Suppressor macrophage (primary cell): ENCODE results near the gene PPP3CA.

Experiments
- DNase-seq, 4 experiments: peaks; one replicate each; pipeline ENCODE4 v3.0.0-alpha.2; 2020 to 2022

PPP3CA gene

DNA sequence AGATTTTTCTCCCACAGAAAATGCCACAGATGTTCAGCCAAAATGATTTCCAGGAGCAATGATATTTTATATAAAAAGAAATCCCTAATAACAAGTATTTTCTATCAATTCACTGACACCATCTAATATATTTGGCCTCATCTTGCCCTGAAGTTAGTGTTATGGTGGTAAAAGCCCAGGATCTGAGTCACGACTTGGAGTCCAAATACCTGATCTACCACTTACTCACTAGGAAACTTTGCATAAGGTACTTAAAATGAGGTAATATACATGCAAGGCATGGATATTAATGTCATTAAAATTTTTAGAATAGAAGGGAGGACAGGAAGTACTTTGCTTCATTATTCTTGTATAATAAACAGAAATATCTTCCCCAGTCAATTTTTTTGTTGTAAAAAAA is 16.3 kb downstream of the PPP3CA start:
- DNase-seq = no peak

DNA sequence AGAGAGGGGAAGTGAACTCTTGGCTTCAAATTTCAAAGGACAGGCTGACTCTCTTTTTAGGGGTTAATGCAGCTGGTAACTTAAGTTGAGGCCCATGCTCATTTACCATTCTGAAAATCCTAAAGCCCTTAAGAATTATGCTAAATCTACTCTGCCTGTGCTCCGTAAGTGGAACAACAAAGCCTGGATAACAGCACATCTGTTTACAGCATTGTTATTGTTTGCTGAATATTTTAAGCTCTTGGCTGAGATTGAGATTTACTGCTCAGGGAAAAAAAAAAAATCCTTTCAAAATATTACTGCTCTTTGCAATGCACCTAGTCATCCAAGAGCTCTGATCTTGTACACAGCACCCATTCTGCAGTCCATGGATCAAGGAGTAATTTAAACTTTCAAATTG is 17.7 kb downstream of the PPP3CA start:
- no peak for DNase-seq

DNA sequence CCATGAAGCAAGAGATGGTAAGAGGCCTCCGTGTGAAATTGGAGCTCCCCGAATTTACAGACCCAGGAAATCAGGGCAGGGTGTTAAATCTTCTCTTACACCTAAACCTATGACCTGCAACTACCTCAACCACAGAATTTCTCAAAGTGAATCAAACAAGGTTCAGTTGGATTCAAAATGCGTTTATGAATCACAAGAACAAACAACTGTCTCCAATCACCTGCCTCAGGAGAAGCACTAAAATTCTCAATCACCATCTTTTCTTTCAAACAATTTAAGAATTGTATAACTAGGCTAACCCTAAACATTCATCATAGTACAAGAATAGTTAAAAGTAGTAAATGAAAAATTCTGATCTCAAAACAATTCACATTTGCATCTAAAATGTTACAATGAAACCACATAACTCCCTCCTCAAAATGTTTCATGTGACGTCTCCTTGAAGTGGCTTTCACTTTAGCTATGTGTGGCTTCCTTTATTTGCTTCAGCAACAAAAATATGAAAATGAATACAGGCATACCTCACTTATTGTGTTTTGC is 19.2 kb downstream of the PPP3CA start:
- peak in 1 of 4 experiments; percentile 9 for DNase-seq

DNA sequence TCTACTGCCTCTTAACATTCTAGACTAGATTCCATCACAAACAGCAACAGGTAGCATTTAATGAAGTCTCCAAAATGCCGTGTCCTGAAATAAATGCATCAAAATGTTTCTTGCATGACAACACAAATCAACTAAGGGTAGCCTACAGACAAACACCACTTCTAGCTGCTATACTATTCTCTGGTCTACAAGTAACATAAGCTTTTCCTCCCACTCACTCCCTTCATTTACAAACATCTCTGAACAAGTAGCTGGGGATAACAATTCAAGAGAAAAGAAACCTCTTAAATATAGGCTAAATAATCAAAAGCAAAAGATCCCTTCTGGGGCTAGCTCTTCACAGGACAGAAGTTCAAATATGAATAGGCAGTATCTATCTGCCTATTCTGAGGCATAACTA is 20.8 kb downstream of the PPP3CA start:
- no peak for DNase-seq

DNA sequence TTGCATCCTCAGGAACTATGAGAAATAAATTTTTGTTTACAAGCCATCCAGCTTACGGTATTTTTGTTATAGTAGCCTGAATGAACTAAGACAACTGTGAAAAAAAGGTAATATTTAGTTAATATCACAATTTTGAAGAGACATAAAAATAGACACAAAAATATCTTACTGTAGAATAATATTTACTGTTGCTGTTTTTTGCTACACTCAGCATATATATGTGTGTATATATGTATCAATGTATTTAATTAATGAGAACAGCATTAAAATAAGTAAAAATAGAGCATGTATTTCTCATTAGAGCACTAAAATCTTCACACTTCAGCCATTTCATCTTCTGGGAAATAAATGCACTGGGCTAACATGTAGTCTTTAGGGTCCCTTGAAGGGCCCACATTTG is 24.6 kb downstream of the PPP3CA start:
- DNase-seq = no peak

DNA sequence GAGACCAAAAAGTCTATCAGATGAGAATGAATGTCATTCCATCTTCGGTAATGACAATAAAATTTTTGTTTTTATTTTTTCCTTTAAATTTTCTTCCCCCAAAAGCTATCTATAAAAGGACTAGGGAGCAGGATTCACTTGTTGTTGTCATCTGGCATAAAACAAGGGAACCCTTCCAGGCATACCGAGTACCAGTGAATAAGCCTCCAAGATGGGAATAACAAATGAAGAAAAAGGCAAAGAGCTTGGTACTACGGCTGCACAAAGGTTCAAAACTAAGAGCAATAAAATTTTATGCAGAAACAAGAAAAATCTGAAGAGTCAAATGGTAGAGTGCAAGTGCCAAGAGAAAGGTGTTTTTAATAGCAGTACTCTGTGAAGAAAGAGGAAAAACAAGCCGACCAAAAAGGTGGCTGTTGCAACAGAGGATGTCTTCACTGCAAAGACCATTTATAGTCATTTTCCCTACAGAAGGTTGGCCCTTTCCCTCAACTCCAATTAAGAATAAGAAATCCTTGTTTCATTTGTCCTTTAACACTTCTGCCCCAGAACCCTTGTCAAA is 25.8 kb downstream of the PPP3CA start:
- peak in 3 of 4 experiments; percentile 4 to 13 (median 5) for DNase-seq

DNA sequence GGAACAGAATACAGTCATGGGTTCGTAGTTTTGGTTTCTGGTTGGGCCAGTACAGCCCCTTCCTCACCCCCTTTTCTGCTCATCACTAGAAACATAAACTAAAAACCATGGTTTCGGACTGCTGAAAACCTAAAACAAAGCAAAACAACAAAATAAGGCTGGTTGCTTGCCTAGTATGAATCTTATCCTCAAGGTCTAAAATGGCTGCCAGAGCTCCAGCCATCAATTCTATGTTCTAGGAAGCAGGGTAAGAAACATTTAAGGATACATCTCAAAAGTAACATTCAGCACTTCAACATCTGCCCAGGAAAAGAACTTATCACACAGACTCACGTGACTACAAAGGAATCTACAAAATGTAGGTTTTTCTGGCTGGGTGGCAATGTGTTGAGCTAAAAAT is 31.5 kb downstream of the PPP3CA start:
- DNase-seq = no peak

DNA sequence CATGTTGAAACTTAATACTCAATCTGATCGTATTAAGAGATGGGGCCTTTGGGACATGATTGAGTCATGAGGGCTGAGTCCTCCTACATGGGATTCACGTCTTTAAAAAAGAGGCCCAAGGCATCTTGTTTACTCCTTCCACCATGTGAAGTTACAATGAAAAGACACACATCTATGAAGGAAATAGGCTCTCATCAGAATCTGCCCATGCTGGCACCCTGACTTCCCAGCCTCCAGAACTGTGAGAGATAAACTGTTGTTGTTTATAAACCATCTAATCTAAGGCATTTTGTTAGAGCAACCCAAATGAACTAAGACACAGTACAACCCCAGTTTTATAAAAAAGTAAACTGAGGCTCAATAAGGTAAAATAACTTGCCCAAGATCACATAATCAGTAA is 32.3 kb downstream of the PPP3CA start:
- no peak for DNase-seq

DNA sequence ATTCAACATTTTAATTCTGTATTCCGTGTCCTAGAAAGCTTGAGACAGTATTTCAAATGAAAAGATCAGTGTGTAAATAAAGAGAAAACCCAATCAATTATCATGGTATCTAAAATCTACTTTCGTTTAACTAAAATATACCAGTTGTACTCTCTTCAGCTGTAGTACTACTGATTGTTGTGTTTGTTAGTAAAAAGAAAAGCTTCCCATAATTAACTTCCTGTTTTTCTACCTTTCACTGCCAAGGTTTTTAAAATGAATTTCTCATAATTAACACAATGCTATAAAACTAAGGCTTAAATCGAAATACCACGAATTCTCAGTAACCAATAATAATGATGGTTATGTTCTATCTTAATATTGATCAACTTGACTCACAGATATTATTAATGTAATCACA is 37.4 kb downstream of the PPP3CA start:
- DNase-seq = peak in 2 of 4 experiments; percentile 13 to 17

DNA sequence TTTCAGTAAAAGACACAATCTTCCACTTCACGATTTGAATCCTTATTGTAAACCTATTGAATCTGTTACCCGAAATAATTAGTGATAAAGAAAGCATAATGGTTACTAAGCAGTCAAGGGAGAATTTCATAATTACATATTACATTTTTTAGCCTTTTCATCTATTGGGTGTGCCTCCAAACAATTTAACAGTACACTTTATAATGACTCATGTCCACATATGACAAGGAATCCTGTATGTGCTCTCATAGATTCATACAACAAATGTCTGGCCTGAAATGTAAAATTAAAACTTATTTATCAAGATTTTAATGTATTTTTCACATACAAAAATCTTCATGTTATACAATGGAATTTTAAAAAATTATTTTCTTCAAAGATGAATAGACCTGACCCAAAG is 39.4 kb downstream of the PPP3CA start:
- DNase-seq = no peak

DNA sequence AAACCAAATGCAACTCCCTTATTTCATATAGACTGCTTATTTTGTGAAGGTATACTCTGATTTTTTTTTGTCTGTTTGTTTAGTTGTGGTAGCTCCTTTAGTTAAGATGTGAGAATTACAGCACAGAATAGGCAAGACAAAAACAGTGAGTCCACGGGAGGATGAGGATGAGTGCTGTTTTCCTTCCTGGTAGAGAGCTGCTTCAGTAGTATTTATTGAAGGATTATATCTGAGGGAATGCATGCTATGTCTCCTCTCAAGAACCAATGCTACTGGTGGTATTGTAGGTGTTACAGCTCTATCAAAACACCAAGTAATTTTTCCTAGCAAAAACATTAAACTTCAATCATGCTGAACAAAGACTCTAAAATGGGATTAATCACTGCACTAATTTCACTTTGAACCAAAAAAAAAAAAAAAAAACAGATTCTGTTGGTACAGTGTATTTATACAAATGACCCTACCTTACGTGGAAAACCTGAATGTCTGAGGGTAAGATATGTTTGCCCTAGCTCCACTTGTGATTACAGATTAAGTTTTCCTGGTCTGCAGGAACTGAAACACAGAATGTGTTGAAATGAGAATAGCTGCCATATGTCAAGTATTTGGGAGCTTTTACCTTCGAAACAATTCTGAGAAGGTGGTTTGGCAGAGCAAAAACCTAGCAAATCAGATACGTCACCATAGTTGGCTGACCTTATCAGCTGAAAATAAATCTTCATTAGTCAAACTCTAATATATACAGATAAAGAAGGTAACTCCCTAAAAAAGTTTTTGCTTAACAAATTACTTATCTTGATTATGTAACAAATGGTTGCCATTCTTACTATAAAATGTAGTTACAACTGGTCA is 40.3 kb downstream of the PPP3CA start:
- DNase-seq = no peak

DNA sequence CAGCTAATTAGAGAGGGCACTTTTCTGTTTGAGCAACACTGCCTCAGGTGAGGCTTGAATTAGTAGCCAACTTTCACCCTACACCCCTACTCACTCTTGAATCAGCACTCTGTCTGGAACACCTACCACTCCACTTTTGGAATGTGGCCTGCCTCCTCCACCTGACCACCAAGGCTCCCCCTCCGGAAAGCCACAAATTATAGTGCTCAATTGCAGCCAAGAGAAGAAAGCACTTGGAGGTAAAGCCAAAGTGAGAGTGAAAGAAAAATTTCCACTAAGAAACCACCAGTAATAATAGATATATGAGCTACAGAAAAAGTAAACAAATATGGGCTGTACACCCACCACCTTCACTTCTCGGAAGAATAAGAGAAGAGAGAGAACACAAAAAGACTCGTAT is 41.1 kb downstream of the PPP3CA start:
- DNase-seq = no peak

DNA sequence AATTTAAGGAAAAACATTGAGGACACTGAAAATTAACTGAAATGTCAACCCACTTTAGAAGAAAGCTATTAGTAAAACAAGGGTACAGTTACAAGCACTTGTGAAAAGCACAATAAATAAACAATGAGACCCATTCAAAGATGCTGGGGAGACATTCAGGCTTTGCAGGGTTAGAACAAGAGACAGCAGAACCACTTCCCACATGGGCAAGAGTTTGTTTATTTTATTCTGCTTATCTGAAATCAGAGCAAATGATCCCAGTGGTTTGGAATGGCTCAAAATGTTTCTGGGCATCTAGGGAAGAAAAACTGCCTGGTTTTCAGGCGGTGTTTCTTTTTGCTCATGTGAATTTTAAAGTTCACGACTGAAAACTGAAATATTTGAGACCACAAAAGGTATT is 42.4 kb downstream of the PPP3CA start:
- DNase-seq = no peak

DNA sequence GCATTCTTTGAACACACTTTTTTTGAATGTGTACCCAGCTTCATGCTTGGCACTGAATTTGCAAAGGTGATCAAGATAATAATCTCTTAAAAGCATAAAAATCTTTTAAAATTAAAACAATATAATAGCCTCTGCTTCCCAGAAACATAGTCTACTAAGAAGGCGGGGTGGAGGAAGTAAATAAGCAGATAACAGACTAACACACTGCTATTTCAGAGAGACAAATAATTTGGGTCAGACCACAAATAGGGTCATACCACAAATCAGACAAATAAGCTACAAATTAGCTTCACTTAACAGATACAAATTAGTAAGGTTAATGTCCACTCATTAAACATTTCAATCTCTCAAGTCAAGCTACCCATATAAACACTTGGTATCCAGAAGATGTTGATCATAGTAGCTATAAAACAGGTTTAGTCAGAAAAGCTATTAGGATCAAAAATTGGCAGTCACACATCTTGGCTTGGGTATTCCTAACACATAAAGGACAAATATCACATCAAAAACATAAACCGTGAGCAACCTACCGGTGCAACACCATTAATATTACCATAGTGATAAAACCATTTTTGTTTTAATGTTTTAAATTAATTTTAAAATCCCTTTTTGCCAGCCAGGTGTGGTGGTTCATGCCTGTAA is 47.3 kb downstream of the PPP3CA start:
- DNase-seq = no peak

DNA sequence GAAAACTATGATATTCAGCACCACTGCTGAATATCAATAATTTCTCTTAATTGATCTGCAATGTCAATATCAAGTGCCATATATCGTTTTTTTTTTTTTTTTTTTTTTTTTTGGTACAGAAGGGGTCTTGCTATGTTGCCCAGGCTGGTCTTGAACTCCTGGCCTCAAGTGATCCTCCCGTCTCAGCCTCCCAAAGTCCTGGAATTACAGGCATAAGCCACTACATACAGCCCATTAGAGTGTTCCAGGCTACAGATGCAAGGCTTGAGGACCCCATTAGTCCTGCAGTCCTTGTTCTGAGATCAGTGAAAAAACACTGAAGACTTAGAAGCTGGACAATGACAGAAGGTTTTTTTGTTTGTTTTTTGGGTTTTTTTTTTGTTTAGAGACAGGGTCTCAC is 48.3 kb downstream of the PPP3CA start:
- DNase-seq = no peak

DNA sequence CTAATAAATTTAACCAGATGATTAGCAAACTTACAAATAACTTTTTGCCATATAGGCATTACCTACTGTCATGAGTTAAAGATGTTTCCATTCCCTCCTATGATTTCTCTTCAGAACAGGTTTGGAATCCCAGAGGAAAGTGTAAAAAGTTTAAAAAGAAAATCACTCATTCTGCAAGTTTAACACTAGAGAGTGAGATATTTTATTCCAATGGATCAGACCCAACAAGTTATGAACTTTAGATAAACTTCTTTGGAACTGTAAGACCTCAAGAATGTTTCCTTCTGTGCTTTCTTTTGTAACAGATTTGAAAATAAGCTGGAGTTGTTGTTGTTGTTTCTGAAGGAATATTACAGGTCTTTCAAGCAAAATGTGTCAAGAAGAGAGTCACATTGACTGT is 51.6 kb downstream of the PPP3CA start:
- no peak for DNase-seq

DNA sequence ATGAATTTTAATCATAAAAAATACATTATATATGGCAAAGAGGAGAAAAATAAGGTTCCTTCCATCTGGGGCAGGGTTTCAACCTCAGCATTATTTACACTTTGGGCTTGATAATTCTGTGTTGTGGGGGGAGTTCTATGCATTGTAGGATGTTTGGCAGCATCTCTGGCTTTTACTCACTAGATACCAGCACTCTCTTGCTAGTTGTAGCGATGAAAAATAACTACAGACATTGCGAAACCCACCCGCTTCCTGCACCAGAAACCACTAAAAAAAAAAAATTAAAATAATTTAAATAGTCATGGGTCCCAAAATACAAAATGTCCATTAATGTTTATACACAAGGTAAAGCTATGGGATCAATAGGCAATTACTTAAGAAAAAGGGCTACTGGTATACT is 52.7 kb downstream of the PPP3CA start:
- DNase-seq = no peak

DNA sequence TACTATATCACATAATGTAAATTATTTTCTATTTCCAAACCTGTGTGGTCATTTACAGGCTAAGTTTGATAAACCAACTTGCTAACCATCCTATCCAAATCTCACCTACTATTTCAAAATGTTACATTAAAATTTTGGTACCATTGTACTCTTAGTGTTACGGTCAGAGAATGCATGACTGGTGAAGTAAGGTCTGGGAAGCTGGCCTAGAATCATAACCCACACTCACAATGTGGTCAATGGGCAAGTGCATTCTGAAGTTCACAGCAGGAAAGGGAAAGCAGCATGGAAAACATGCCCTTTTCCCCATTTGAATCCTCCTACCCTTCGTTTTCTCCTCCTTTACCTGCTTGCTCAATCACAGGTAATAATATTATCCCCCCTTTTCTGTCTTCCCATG is 54.4 kb downstream of the PPP3CA start:
- DNase-seq = no peak

DNA sequence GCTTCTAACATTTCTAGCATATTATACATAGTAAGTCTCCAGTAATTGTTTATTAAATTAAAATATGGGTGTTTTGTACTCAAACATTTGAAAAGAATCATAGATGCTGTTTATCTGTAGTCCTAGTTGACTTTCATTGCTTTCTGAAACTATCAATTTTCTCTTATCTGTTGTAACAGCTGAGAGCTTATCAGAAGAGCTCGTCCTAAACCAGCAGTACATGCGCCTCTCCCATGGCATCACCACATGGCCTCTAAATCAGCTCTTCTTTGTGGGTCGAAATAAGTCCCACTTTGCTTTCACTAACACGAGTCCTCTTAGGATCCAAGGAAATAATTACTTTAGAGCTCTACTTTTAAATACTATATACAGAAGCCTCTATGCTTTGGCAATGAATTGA is 55.1 kb downstream of the PPP3CA start:
- DNase-seq = no peak

DNA sequence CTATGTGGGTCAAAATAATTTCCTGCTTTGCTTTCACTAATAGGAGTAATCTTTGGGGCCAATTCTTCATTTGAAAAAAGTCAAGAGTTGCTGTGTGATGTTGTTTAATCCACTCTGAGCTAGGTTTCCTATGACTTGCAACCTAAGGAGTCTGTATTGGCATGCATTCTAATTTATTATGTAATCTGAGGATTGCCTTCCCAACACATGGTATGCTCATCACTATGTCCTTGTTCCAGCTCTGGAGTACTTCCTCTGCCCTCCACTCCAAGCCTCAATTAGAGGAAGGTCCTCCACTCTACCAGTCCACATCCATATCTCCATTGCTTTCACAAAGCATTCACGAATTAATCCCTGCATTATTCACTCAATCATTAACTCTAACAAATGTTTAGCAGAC is 56.1 kb downstream of the PPP3CA start:
- peak in 2 of 4 experiments; percentile 15 to 18 for DNase-seq

DNA sequence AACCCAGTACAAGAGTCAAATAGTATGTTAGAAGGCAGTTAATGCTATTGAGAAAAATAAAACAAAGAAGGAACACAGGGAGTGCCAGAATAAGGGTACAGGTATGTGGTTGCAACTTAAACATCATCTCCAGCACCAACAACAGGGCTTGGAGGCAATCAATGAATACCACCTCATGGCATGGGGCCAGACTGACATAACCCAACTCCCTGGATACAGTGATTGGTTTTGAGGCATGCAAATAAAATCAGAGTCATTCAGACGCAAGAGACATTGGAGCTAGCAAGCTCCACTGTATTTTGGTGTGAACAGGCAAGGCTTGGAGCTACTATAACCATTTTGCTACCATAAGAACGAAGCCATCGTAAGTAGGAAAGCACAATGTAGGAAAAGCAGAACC is 56.7 kb downstream of the PPP3CA start:
- no peak for DNase-seq

DNA sequence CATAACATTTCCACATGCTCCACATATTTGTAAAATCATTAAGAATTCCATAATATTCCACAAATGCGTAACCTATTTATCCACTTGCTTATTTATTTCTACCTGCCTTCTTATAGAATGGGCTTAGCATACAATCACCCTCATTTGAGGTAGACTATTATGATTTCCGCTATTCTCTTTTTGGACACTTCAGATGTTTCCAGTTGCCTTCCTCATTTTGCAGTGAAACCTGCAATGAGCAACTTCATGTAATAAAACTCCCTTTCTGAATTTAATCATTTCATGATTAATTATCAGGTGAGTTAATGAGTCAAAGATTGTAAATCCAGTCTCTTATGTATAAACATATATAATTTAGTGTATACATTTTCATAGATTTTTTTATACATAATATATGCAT is 58.0 kb downstream of the PPP3CA start:
- peak in 2 of 4 experiments; percentile 29 to 34 for DNase-seq

DNA sequence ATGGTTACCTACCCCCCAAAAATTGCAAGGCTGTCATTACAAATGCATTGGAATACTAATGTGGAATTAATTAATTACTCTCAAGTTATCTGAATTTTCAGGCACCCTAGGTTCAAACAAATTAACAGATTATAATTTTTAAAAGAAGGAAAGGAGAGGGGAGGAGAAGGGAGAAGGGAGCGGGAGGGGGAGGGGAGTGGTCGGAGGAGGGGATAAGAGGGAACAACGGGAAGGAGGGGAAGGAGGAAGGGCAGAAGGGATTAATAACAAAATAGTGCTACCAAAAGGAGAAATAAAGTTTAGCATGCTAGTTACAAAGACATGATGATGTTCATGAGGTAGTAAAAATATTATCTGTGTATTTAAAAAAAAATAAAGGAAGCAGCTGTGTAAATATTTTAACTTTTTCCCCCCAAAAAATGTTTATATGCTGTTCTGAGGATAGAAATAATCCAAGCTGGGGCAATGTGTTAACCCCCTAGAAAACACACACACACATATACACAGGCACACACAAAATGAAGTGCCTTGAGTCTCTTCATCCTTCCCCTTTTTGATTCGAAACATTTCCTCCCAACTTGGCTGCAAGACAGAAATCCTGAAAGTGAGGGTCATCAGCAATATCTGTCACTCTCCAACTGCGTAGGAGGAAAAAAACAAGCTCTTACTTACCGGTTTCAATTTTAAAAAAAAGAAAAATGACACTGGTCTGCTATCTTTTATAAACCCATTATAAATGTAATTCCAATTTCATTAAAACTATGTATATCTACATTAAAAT is 58.8 kb downstream of the PPP3CA start:
- DNase-seq = peak; percentile 66 to 87 (median 74)
